NCI-H526 treated with DMSO at 0.1 percent for 48 hours (cell line): ENCODE measurements around the gene FAM117B.
"Not testable (repeated sequence)": the region's sequence is repeated elsewhere in the genome, so short reads cannot be mapped to it uniquely, and the experiment has no call there.

Source experiments
- DNase-seq: peaks from one replicate; lab custom pipeline; 2025; lab: John Stamatoyannopoulos, UW

The FAM117B gene

GRCh38 chr2:202758604-202759003 lies 123.8 kb downstream of the FAM117B start:
- DNase-seq = no peak

GRCh38 chr2:202760848-202761247 lies 126.1 kb downstream of the FAM117B start:
- no peak for DNase-seq

GRCh38 chr2:202762556-202762955 lies 127.8 kb downstream of the FAM117B start:
- DNase-seq = no peak

GRCh38 chr2:202763916-202764315 lies 129.1 kb downstream of the FAM117B start:
- DNase-seq = no peak

- no peak for DNase-seq
These were observed 130.2 kb downstream of the FAM117B start for GRCh38 chr2:202764991-202765390.

- no peak for DNase-seq
These were observed 130.7 kb downstream of the FAM117B start for GRCh38 chr2:202765436-202765835.

- no peak for DNase-seq
These were observed 133.5 kb downstream of the FAM117B start for GRCh38 chr2:202768273-202768672.

- no peak for DNase-seq
These were observed 134.4 kb downstream of the FAM117B start for GRCh38 chr2:202769201-202769600.

- DNase-seq = no peak
These were observed 136.6 kb downstream of the FAM117B start for GRCh38 chr2:202771336-202771735.

GRCh38 chr2:202771741-202772460 lies 137.1 kb downstream of the FAM117B start:
- DNase-seq = no peak

GRCh38 chr2:202773301-202773973 lies 138.7 kb downstream of the FAM117B start:
- DNase-seq = peak; percentile 98

- no peak for DNase-seq
These were observed 139.3 kb downstream of the FAM117B start for GRCh38 chr2:202774104-202774503.

GRCh38 chr2:202778217-202778616 lies 143.4 kb downstream of the FAM117B start:
- DNase-seq = peak; percentile 84

GRCh38 chr2:202780514-202781021 lies 145.8 kb downstream of the FAM117B start:
- DNase-seq = no peak

GRCh38 chr2:202782940-202783558 lies 148.3 kb downstream of the FAM117B start:
- DNase-seq = no peak

GRCh38 chr2:202786842-202787241 lies 152.1 kb downstream of the FAM117B start:
- DNase-seq = no peak

- DNase-seq = no peak
These were observed 155.9 kb downstream of the FAM117B start for GRCh38 chr2:202790676-202791075.

- no peak for DNase-seq
These were observed 163.2 kb downstream of the FAM117B start for GRCh38 chr2:202797944-202798343.

- not testable (repeated sequence) for DNase-seq
These were observed 171.1 kb downstream of the FAM117B start for GRCh38 chr2:202805911-202806310.

GRCh38 chr2:202807431-202808138 lies 172.8 kb downstream of the FAM117B start:
- DNase-seq = not testable (repeated sequence)

- DNase-seq = no peak
These were observed 174.0 kb downstream of the FAM117B start for GRCh38 chr2:202808754-202809153.

- no peak for DNase-seq
These were observed 178.6 kb downstream of the FAM117B start for GRCh38 chr2:202813387-202813786.
